ENCODE measurements around the gene NAP1L4.

Gene NAP1L4

GRCh38 chr11:2896047-2896446 lies 96.1 kb downstream of the NAP1L4 start:
- peaks cover 5% of the 10 kb centered on the region for H3K4me1 ChIP-seq (ENCODE audit: low read depth, poor library complexity, severe bottlenecking)
- no peak overlapping the region for H3K9ac ChIP-seq
- H4K20me1 ChIP-seq (ENCODE audit: insufficient read depth): no peaks in the 10 kb centered on the region
- no peak overlapping the region for H2AFZ ChIP-seq (ENCODE audit: low read depth)
- H3K27me3 ChIP-seq (ENCODE audit: insufficient read depth, low read depth): no peaks in the 10 kb centered on the region
- H3K4me3 ChIP-seq (IDR thresholded peaks at IDR 0.05; ENCODE audit: insufficient read depth, low read depth, low read length): no peak overlapping the region
- H3K27ac ChIP-seq: no peak overlapping the region
- no peaks in the 10 kb centered on the region for H3K79me2 ChIP-seq (ENCODE audit: insufficient read depth, low read depth)
- H3K4me2 ChIP-seq: no peak overlapping the region
- TF ChIP-seq, protein P1, sequence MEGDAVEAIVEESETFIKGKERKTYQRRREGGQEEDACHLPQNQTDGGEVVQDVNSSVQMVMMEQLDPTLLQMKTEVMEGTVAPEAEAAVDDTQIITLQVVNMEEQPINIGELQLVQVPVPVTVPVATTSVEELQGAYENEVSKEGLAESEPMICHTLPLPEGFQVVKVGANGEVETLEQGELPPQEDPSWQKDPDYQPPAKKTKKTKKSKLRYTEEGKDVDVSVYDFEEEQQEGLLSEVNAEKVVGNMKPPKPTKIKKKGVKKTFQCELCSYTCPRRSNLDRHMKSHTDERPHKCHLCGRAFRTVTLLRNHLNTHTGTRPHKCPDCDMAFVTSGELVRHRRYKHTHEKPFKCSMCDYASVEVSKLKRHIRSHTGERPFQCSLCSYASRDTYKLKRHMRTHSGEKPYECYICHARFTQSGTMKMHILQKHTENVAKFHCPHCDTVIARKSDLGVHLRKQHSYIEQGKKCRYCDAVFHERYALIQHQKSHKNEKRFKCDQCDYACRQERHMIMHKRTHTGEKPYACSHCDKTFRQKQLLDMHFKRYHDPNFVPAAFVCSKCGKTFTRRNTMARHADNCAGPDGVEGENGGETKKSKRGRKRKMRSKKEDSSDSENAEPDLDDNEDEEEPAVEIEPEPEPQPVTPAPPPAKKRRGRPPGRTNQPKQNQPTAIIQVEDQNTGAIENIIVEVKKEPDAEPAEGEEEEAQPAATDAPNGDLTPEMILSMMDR (conservative IDR thresholded peaks at IDR 0.05; ENCODE audit: low read depth, low read length): no peak
- no peaks in the 10 kb centered on the region for H3K36me3 ChIP-seq (ENCODE audit: insufficient read depth)

Measured in KMS-11 (cell line).